HEK293T (cell line): Measurements from ENCODE around the gene IGFL2.

Experiments
- CTCF ChIA-PET: fragments of 350-600 bp; formaldehyde crosslinking; extraction: SDS; loops from one replicate; lab custom pipeline; 2021; ENCODE audit warnings: antibody characterized with exemption, inconsistent platforms; lab: Yijun Ruan, JAX
- POLR2A ChIA-PET: fragments of 350-600 bp; formaldehyde crosslinking; extraction: SDS; loops from one replicate; lab custom pipeline; 2020; ENCODE audit warnings: antibody characterized with exemption, inconsistent platforms; lab: Yijun Ruan, JAX
- DNase-seq: peaks from one replicate; pipeline ENCODE4 v3.0.0; 2012; ENCODE audit warnings: mixed read lengths; ENCODE audit errors: extremely low spot score
- ARNT ChIP-seq: fragments of 450-650 bp; IDR thresholded peaks from 2 replicates; pipeline ENCODE4 v1.6.1; 2017; ENCODE audit warnings: mild to moderate bottlenecking
- BHLHE40 ChIP-seq: fragments of 450-650 bp; IDR thresholded peaks from 2 replicates; pipeline ENCODE4 v1.6.1; 2016; ENCODE audit warnings: mild to moderate bottlenecking, moderate library complexity, borderline replicate concordance
- CTBP1 ChIP-seq: fragments of 450-650 bp; IDR thresholded peaks from 2 replicates; pipeline ENCODE4 v1.6.1; 2016; ENCODE audit warnings: borderline replicate concordance
- ELF4 ChIP-seq: fragments of 450-650 bp; IDR thresholded peaks from 2 replicates; pipeline ENCODE4 v1.6.1; 2017; ENCODE audit warnings: antibody characterized with exemption
- FOXA1 ChIP-seq: fragments of 450-650 bp; IDR thresholded peaks from 2 replicates; pipeline ENCODE4 v1.6.1; 2016; ENCODE audit warnings: mild to moderate bottlenecking
- FOXK2 ChIP-seq: fragments of 450-650 bp; IDR thresholded peaks from 2 replicates; pipeline ENCODE4 v1.6.1; 2016; ENCODE audit warnings: mild to moderate bottlenecking
- FOXM1 ChIP-seq: fragments of 450-650 bp; IDR thresholded peaks from 2 replicates; pipeline ENCODE4 v1.6.1; 2017; ENCODE audit warnings: mild to moderate bottlenecking, borderline replicate concordance
- HDGF ChIP-seq: fragments of 450-650 bp; IDR thresholded peaks from 2 replicates; pipeline ENCODE4 v1.6.1; 2017; ENCODE audit warnings: antibody characterized with exemption, borderline replicate concordance
- L3MBTL2 ChIP-seq: fragments of 450-650 bp; conservative IDR thresholded peaks from 2 replicates; pipeline ENCODE4 v1.6.1; 2016; ENCODE audit warnings: mild to moderate bottlenecking
- LEF1 ChIP-seq: fragments of 450-650 bp; IDR thresholded peaks from 2 replicates; pipeline ENCODE4 v1.6.1; 2017; ENCODE audit warnings: mild to moderate bottlenecking, borderline replicate concordance
- NFRKB ChIP-seq: fragments of 450-650 bp; IDR thresholded peaks from 2 replicates; pipeline ENCODE4 v1.6.1; 2016; ENCODE audit warnings: mild to moderate bottlenecking, moderate library complexity
- PKNOX1 ChIP-seq: fragments of 450-650 bp; IDR thresholded peaks from 2 replicates; pipeline ENCODE4 v1.6.1; 2016
- SP1 ChIP-seq: fragments of 450-650 bp; IDR thresholded peaks from 2 replicates; pipeline ENCODE4 v1.6.1; 2017
- SUZ12 ChIP-seq: fragments of 450-650 bp; IDR thresholded peaks from 2 replicates; pipeline ENCODE4 v1.6.1; 2016; ENCODE audit warnings: mild to moderate bottlenecking
- TARDBP ChIP-seq: fragments of 450-650 bp; IDR thresholded peaks from 2 replicates; pipeline ENCODE4 v1.6.1; 2016
- ZNF384 ChIP-seq: fragments of 450-650 bp; IDR thresholded peaks from 2 replicates; pipeline ENCODE4 v1.6.1; 2016

IGFL2 gene

GRCh38 chr19:46133777-46134241 is 14.2 kb upstream of the IGFL2 start:
- CTCF ChIA-PET: no interaction called here
- POLR2A ChIA-PET: interaction anchor here (0.7 to 1.3 kb wide), 2 partner anchors 51 to 105 kb away, joined by 3 to 4 read pairs; no protein-coding TSS in a partner anchor
- TF ChIP-seq SP1: no peak
- DNase-seq: no peak

GRCh38 chr19:46134527-46134926 is 13.5 kb upstream of the IGFL2 start:
- POLR2A ChIA-PET: no interaction called here
- TF ChIP-seq NFRKB (no peak), PKNOX1 (no peak), FOXK2 (no peak)
- DNase-seq: no peak
- CTCF ChIA-PET: interaction anchor here (0.6 kb wide), 1 partner anchor 214 kb away, joined by 6 read pairs; no protein-coding TSS in a partner anchor

- TF ChIP-seq FOXM1 (no peak), FOXA1 (no peak), FOXK2 (no peak), L3MBTL2 (no peak), NFRKB (no peak), ARNT (no peak), BHLHE40 (no peak), ELF4 (no peak), PKNOX1 (no peak), SUZ12 (no peak), CTBP1 (no peak)
- POLR2A ChIA-PET: no interaction called here
- DNase-seq: no peak
- CTCF ChIA-PET: no interaction called here
Measured at GRCh38 chr19:46137915-46138473, 10.0 kb upstream of the IGFL2 start.

GRCh38 chr19:46141421-46141820 is 6.6 kb upstream of the IGFL2 start:
- no peak for DNase-seq
- ChIA-PET POLR2A (no interaction called here), CTCF (no interaction called here)
- no peak for TF ChIP-seq ELF4
- no peak for TF ChIP-seq HDGF
- TF ChIP-seq ARNT: no peak
- no peak for TF ChIP-seq FOXK2
- no peak for TF ChIP-seq ZNF384
- TF ChIP-seq PKNOX1: no peak
- TF ChIP-seq SP1: no peak
- no peak for TF ChIP-seq NFRKB
- no peak for TF ChIP-seq CTBP1
- TF ChIP-seq BHLHE40: no peak
- TF ChIP-seq FOXA1: no peak
- TF ChIP-seq SUZ12: no peak
- no peak for TF ChIP-seq FOXM1
- no peak for TF ChIP-seq L3MBTL2

GRCh38 chr19:46142294-46142693 is 5.7 kb upstream of the IGFL2 start:
- DNase-seq: no peak
- POLR2A ChIA-PET: no interaction called here
- CTCF ChIA-PET: no interaction called here
- TF ChIP-seq TARDBP: no peak
- no peak for TF ChIP-seq BHLHE40
- TF ChIP-seq FOXK2: no peak
- TF ChIP-seq ELF4: no peak
- no peak for TF ChIP-seq PKNOX1
- no peak for TF ChIP-seq SUZ12
- no peak for TF ChIP-seq ARNT
- TF ChIP-seq NFRKB: no peak
- no peak for TF ChIP-seq L3MBTL2

GRCh38 chr19:46144756-46145155 is 3.3 kb upstream of the IGFL2 start:
- ChIA-PET POLR2A (no interaction called here), CTCF (no interaction called here)
- no peak for TF ChIP-seq TARDBP
- TF ChIP-seq HDGF: no peak
- TF ChIP-seq FOXM1: no peak
- no peak for DNase-seq

GRCh38 chr19:46147166-46147740 is 785 bp upstream of the IGFL2 start:
- POLR2A ChIA-PET: interaction anchor here (1.2 kb wide), 1 partner anchor 14 kb away, joined by 4 read pairs; no protein-coding TSS in a partner anchor
- CTCF ChIA-PET: no interaction called here
- no peak for DNase-seq
- TF ChIP-seq BHLHE40: no peak
- no peak for TF ChIP-seq SUZ12
- no peak for TF ChIP-seq CTBP1
- no peak for TF ChIP-seq FOXK2
- TF ChIP-seq ELF4: no peak
- no peak for TF ChIP-seq HDGF
- no peak for TF ChIP-seq L3MBTL2
- no peak for TF ChIP-seq ARNT
- TF ChIP-seq LEF1: no peak
- TF ChIP-seq FOXM1: no peak
- TF ChIP-seq NFRKB: no peak
- TF ChIP-seq FOXA1: no peak
- no peak for TF ChIP-seq ZNF384
- no peak for TF ChIP-seq TARDBP
- no peak for TF ChIP-seq SP1
- no peak for TF ChIP-seq PKNOX1
